K562 (cell line): ENCODE data around the gene MKLN1. TPM values are rescaled to one million over a fixed set of nuclear protein-coding genes. Genes with fewer than 3 reads are reported as not detected.

Source experiments
- ATAC-seq: fragments of 200-7000 bp; cut with Tn5 transposase; 3 replicates; pipeline ENCODE4 v1.9.1; 2020; ENCODE audit warnings: moderate library complexity
- BruUV-seq: library from RNA; stranded (reverse); fragments of 400-500 nt; replicated peaks from 2 replicates; lab custom pipeline; 2021; lab: Mats Ljungman, UMichigan
- CTCF ChIA-PET: fragments of 300-600 bp; formaldehyde crosslinking; extraction: SDS; loops from one replicate; lab custom pipeline; 2021; ENCODE audit warnings: low intra/inter-chr PET ratio; lab: Yijun Ruan, JAX
- POLR2A ChIA-PET: fragments of 300-600, 350-650 bp; sonication (Branson Sonifier 250); formaldehyde crosslinking; extraction: SDS; loops from one replicate; lab custom pipeline; 2021; ENCODE audit warnings: antibody characterized with exemption, inconsistent platforms; lab: Yijun Ruan, JAX
- DNase-seq, 4 experiments: peaks; one replicate each; pipeline versions ENCODE4 v3.0.0 to v3.0.0-alpha.2; 2011 to 2018; ENCODE audit warnings: low spot score in 3 of 4, mixed read lengths in 3 of 4; ENCODE audit errors: extremely low read depth in 1 of 4
- FAIRE-seq: peaks from 2 replicates; lab custom pipeline; 2011; peaks lifted over from hg19 to GRCh38; lab: Jason Lieb, UNC
- H2AFZ ChIP-seq: 2 replicates; pipeline ENCODE4 v1.6.0; 2011; ENCODE audit warnings: low read depth, low read length, control low read depth, inconsistent platforms
- H3K27ac ChIP-seq: fragments of 200-600 bp; 3 replicates; pipeline ENCODE4 v1.8.0; 2011; ENCODE audit warnings: low read depth, mild to moderate bottlenecking, control low read depth, inconsistent platforms, low read length, moderate library complexity, mixed read lengths; ENCODE audit errors: extremely low read depth
- H3K27me3 ChIP-seq, 2 experiments: fragments of 300-600 bp in 1 of 2; 2 replicates in 1 of 2; 3 replicates in 1 of 2; pipeline versions ENCODE4 v1.6.0 to v1.8.0; 2011; ENCODE audit warnings: inconsistent platforms in 2 of 2, low read length in 2 of 2, mild to moderate bottlenecking in 1 of 2, mixed read lengths in 1 of 2, moderate library complexity in 1 of 2; ENCODE audit not compliant: control insufficient read depth in 2 of 2, insufficient read depth in 2 of 2
- H3K36me3 ChIP-seq: fragments of 300-600 bp; 3 replicates; pipeline ENCODE4 v1.8.0; 2011; ENCODE audit warnings: mild to moderate bottlenecking, low read length, inconsistent platforms; ENCODE audit not compliant: control insufficient read depth, insufficient read depth
- H3K4me1 ChIP-seq, 2 experiments: fragments of 200-600 bp in 1 of 2; replicated peaks in 1 of 2; 2 replicates in 1 of 2; 3 replicates in 1 of 2; pipeline versions ENCODE4 v1.5.1 to v1.8.0; 2011; ENCODE audit warnings: inconsistent platforms in 2 of 2, low read length in 2 of 2, mild to moderate bottlenecking in 1 of 2, mixed read lengths in 1 of 2, moderate library complexity in 1 of 2; ENCODE audit not compliant: control insufficient read depth in 2 of 2, insufficient read depth in 2 of 2
- H3K4me2 ChIP-seq: 2 replicates; pipeline ENCODE4 v1.6.1; 2011; ENCODE audit warnings: low read length, control low read depth, inconsistent platforms, mixed read lengths; ENCODE audit not compliant: insufficient read depth
- H3K4me3 ChIP-seq: fragments of 200-600 bp; sonication (generic), shearing (Covaris generic); 2 replicates; pipeline ENCODE4 v1.5.1; 2016; ENCODE audit warnings: control low read depth, inconsistent platforms
- H3K79me2 ChIP-seq: fragments of 200-600 bp; 3 replicates; pipeline ENCODE4 v1.8.0; 2011; ENCODE audit warnings: low read length, inconsistent platforms; ENCODE audit not compliant: control insufficient read depth, insufficient read depth
- H3K9ac ChIP-seq, 2 experiments: 2 replicates each; pipeline versions ENCODE4 v1.6.0 to v1.6.1; 2011; ENCODE audit warnings: low read depth in 2 of 2, low read length in 2 of 2, control low read depth in 1 of 2, inconsistent platforms in 1 of 2, mild to moderate bottlenecking in 1 of 2, mixed read lengths in 1 of 2; ENCODE audit not compliant: insufficient read depth in 1 of 2
- H3K9me1 ChIP-seq: one replicate; pipeline ENCODE4 v1.6.0; 2011; ENCODE audit warnings: inconsistent platforms, mild to moderate bottlenecking, low read length, moderate library complexity; ENCODE audit not compliant: control insufficient read depth, insufficient read depth
- H3K9me3 ChIP-seq: replicated peaks from 2 replicates; pipeline ENCODE4 v1.5.1; 2011; ENCODE audit warnings: low read depth, low read length, inconsistent platforms; ENCODE audit not compliant: control insufficient read depth, insufficient read depth
- H4K20me1 ChIP-seq: replicated peaks from 2 replicates; pipeline ENCODE4 v1.6.1; 2011; ENCODE audit warnings: low read length, inconsistent platforms, mixed read lengths; ENCODE audit not compliant: control insufficient read depth, insufficient read depth
- CCAR2 ChIP-seq: fragments of 200-400 bp; formaldehyde crosslinking; IDR thresholded peaks from 2 replicates; pipeline ENCODE4 v1.6.1; 2017; ENCODE audit warnings: mild to moderate bottlenecking, low read depth, low read length
- CEBPZ ChIP-seq: fragments of 150-350 bp; IDR thresholded peaks from 2 replicates; pipeline ENCODE4 v1.6.1; 2014; ENCODE audit warnings: low read depth, mild to moderate bottlenecking, low read length, borderline replicate concordance
- HBP1 ChIP-seq: fragments of 450-650 bp; formaldehyde crosslinking; IDR thresholded peaks from 2 replicates; pipeline ENCODE4 v1.4.0; 2022; ENCODE audit warnings: missing genetic modification characterization
- KLF13 ChIP-seq: fragments of 450-650 bp; IDR thresholded peaks from 2 replicates; pipeline ENCODE4 v1.6.1; 2016; ENCODE audit warnings: missing genetic modification characterization, low read depth, mild to moderate bottlenecking, missing compliant biosample characterization, moderate library complexity, borderline replicate concordance
- MLX ChIP-seq, 2 experiments: fragments of 450-650 bp in 1 of 2; sonication (generic) in 1 of 2; formaldehyde crosslinking; conservative IDR thresholded peaks; 2 replicates each; pipeline versions ENCODE4 v1.4.0 to v1.8.1; 2020 to 2022; ENCODE audit warnings: mild to moderate bottlenecking in 1 of 2, missing genetic modification reagents in 1 of 2
- RAD51 ChIP-seq: fragments of 450-650 bp; IDR thresholded peaks from 2 replicates; pipeline ENCODE4 v1.7.1; 2016; ENCODE audit warnings: low read depth, mild to moderate bottlenecking, borderline replicate concordance
- SRSF9 ChIP-seq: fragments of 200-400 bp; formaldehyde crosslinking; IDR thresholded peaks from 2 replicates; pipeline ENCODE4 v1.6.1; 2017; ENCODE audit warnings: low read depth, low read length, borderline replicate concordance
- TCF3 ChIP-seq: sonication (generic); formaldehyde crosslinking; IDR thresholded peaks from 2 replicates; pipeline ENCODE4 v1.4.0; 2020; ENCODE audit warnings: mild to moderate bottlenecking, missing genetic modification reagents
- ZBTB2 ChIP-seq: fragments of 450-650 bp; IDR thresholded peaks from 2 replicates; pipeline ENCODE4 v1.6.1; 2016; ENCODE audit warnings: antibody characterized with exemption
- ZNF57 ChIP-seq: fragments of 450-650 bp; formaldehyde crosslinking; IDR thresholded peaks from 2 replicates; pipeline ENCODE4 v1.4.0; 2020; ENCODE audit warnings: mild to moderate bottlenecking, moderate library complexity
- ZNF584 ChIP-seq: fragments of 200-800 bp; sonication (Bioruptor generic); IDR thresholded peaks from 2 replicates; pipeline ENCODE4 v1.6.1; 2016; ENCODE audit warnings: low read depth, mild to moderate bottlenecking, missing genetic modification characterization, missing compliant biosample characterization
- WGBS: fragments of 100-300 bp; shearing (Covaris generic); methylation state at CpG from one replicate; pipeline ENCODE4 v1.1.6; 2016; ENCODE audit warnings: low coverage, mixed read lengths; ENCODE audit not compliant: insufficient coverage; ENCODE audit errors: missing lambda C conversion rate; 5-methylcytosine and 5-hydroxymethylcytosine counted together
- in situ Hi-C: fragments of 300-500 bp; cut with MboI; formaldehyde crosslinking; loops from 4 replicates; pipeline ENCODE4 v1.15.0; 2018; ENCODE audit warnings: inconsistent platforms, mixed read lengths
- intact Hi-C: fragments of 100-400 bp; cut with micrococcal nuclease; formaldehyde crosslinking; loops from 2 replicates; pipeline ENCODE4 v1.14.2; 2022
- polyA plus RNA-seq, 8 experiments: library from polyadenylated mRNA; depleted of rRNA in 4 of 8; stranded (reverse) in 5 of 8; unstranded in 3 of 8; fragments of >200 nt; fragmentation: Nextera tagmentation in 2 of 8; fragmentation: Illumina TruSeq in 1 of 8; extraction: Ambion mirVana in 2 of 8; extraction: Trizol in 1 of 8; gene quantifications; 2 replicates each; pipeline versions ENCODE4 v1.2.1 to v1.2.3, GENCODE V29; 2011 to 2014; ENCODE audit warnings: inconsistent platforms in 1 of 8, missing spikeins in 1 of 8
- total RNA-seq, 7 experiments: library from RNA; depleted of rRNA in 6 of 7; stranded (reverse); fragments of >200 nt in 6 of 7; fragmentation: Illumina TruSeq in 2 of 7; extraction: Trizol in 2 of 7; gene quantifications; 2 replicates each; pipeline versions ENCODE4 v1.2.1 to v1.2.3, GENCODE V29; 2011 to 2021; ENCODE audit warnings: low replicate concordance in 1 of 7

The MKLN1 gene
- total and polyA plus RNA-seq, 9 of the 15 experiments (the other 6 are each of a cell fraction or from before 2014, with no cell fraction given), result 18.6 to 80.4 (median 56.0) TPM

- CTCF ChIA-PET, result interaction anchor here (0.5 to 2.1 kb wide), 2 partner anchors 146 to 187 kb away, joined by 5 to 31 read pairs; no protein-coding TSS in a partner anchor
- no peak overlapping the region for H3K27ac ChIP-seq
- H3K9me1 ChIP-seq, result peaks cover 4% of the 10 kb centered on the region
- H3K27me3 ChIP-seq, result peaks cover 40 to 62% of the 10 kb centered on the region in 2 experiments
- H4K20me1 ChIP-seq, result peaks cover 30% of the 10 kb centered on the region
- no peaks in the 10 kb centered on the region for H3K9me3 ChIP-seq
- no peak overlapping the region for H3K9ac ChIP-seq
- in situ Hi-C loops, result loop anchor here (10.0 kb wide), 1 partner anchor 146 kb away; no protein-coding TSS in a partner anchor
- H3K4me1 ChIP-seq, result peaks cover 4 to 12% of the 10 kb centered on the region in 2 experiments; a peak in 3 of 5 replicates
- no peaks in the 10 kb centered on the region for H3K36me3 ChIP-seq
- intact Hi-C loops, result loop anchor here (1.0 to 5.0 kb wide), 3 partner anchors 38 to 632 kb away; no protein-coding TSS in a partner anchor
- no peak for FAIRE-seq
- no peak for ATAC-seq
- no peak overlapping the region for H3K4me3 ChIP-seq
- no peaks in the 10 kb centered on the region for H3K79me2 ChIP-seq
- 10% methylated on average over 10 of the region's 10 CpGs for WGBS
- DNase-seq, result no peak
- no TSS peak for BruUV-seq
- POLR2A ChIA-PET, result interaction anchor here (0.5 to 1.3 kb wide), 3 partner anchors 13 to 331 kb away, joined by 3 to 5 read pairs (median 4); no protein-coding TSS in a partner anchor
- H3K4me2 ChIP-seq, result no peak overlapping the region
- no peak overlapping the region for H2AFZ ChIP-seq
- no peak for TF ChIP-seq MLX (CRISPR knock-in tag; conservative IDR thresholded peaks at IDR 0.05)
- no peak for TF ChIP-seq HBP1 (CRISPR knock-in tag)
- TF ChIP-seq ZBTB2, result no peak
- TF ChIP-seq CCAR2, result no peak
- no peak for TF ChIP-seq ZNF584
- TF ChIP-seq SRSF9, result no peak
- TF ChIP-seq CEBPZ, result no peak
- TF ChIP-seq RAD51, result no peak
- TF ChIP-seq KLF13 (tag), result no peak
- no peak for TF ChIP-seq TCF3 (CRISPR knock-in tag)
- TF ChIP-seq ZNF57 (CRISPR knock-in tag), result no peak
Measured at GRCh38 chr7:131508754-131509486, 181.2 kb downstream of the MKLN1 start.
